T-helper 2 cell treated with Interferon-gamma antibody and Interleukin-4, amounts not matched to agents 100 ng/mL and 5 ng/mL, for 36 hours (primary cell): ENCODE measurements around the gene ANKRD28. TPM values are rescaled to one million over a fixed set of nuclear protein-coding genes. Genes with fewer than 3 reads are reported as not detected.

Source experiments
- intact Hi-C: fragments of 100-400 bp; cut with micrococcal nuclease; formaldehyde crosslinking; loops from one replicate; pipeline ENCODE4 v1.15.1; 2023
- total RNA-seq: library from RNA; stranded (reverse); gene quantifications from 2 replicates; pipeline ENCODE4 v1.2.3, GENCODE V29; 2022

Gene ANKRD28
- total RNA-seq, 1 donor from 2014 or later: 58.4 TPM

DNA sequence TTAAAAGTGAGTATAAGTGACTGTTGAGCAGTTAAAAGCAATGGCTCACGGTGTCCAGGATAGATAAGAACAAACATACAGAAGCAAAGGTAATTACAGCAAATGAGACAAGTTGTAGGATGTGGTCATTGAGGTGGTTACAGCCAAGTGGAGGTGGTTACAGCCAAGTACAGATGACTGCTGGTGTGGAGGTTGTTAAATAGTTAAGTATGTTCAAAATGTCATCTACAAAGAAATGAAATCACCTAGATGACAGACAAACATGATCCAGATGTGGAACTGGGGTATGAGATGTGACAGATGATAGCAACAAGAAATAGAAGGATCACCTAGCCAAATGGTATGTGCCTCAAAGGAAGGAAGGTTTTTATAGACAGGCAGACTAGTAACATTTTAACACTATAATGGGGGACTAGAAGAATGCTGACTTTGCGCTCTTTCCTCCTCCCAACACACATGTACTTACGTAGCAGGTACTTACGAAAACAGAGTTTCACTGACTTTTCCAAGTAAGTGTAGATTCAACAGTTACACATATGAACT is 6.8 kb upstream of the ANKRD28 start:
- intact Hi-C loops: no loop called here

DNA sequence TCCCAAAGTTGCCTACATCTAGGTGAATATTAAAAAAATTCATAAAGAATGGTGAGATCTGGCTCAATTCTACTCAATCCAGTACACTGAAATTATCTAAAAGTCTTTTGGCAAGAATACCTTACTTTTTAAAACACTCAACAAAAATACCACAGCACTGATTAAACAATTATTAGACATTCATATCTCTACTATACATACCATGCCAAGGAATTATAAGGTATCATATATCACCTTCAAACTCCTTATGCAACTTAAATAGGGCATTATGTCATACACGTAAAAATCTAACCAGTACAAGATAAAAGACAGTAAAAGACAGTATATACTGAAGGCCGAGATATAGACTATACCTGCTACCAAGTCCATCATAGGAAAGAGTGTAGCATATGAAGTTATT is 6.1 kb upstream of the ANKRD28 start:
- intact Hi-C loops: no loop called here

DNA sequence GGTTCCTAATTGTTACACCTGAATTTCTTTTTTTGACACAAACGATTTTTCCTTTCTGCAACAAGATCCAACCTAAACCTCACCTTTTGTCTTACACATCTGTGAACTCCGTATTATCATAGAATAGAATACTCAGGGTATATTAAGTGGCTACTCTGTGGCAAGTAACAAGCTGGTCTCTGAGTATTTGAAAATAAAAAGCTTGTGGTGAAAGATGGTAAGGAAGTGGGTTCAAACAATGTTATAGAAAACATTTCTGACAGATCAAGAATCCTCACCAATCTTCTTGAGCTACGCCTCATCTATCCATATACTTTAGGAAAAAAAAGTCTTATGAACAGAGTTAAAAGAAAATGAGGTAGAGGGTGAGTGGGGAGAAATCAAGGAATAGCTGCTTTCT is 3.5 kb upstream of the ANKRD28 start:
- intact Hi-C loops: loop anchor here (2.0 kb wide), 2 partner anchors 54 to 58 kb away; no protein-coding TSS in a partner anchor

DNA sequence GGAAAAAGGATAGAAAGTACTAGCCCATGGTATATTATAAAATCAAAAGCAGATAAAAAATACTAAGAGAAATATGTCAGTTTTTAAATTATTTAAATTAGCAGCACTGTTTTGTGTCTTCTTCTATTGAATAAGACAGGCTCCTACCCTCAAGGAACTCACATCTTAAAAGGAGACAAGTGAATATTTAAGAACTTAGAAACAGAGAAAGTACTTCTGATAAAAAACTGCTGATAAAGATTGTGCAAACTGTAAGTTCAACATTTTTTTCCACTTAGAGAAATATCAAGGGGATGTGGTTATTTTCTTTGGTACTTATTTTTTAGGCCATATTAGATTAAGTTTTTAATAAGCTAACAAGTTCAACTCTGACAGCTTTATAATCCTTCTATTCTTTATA is 3.0 kb upstream of the ANKRD28 start:
- intact Hi-C loops: loop anchor here (2.0 kb wide), 2 partner anchors 54 to 58 kb away; no protein-coding TSS in a partner anchor

DNA sequence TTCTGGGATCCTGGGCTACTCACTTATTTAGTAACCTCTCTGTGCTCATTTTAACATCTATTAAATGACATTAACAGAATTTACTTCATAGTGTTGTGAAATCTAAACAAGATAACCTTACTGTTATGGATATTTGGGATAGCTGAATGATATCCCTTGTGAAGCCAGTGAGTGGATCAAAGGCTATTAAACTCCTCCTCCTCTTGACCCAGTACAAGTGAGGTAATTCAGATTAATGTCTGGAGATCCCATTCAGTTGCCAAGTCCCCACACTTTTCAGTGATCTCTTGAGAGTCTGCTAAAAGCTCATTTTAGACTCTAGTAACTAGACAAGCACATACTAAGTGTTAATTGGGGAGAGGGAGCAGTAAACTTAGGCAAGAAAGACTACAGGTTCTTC is 2.5 kb upstream of the ANKRD28 start:
- intact Hi-C loops: loop anchor here (2.0 kb wide), 2 partner anchors 54 to 58 kb away; no protein-coding TSS in a partner anchor

DNA sequence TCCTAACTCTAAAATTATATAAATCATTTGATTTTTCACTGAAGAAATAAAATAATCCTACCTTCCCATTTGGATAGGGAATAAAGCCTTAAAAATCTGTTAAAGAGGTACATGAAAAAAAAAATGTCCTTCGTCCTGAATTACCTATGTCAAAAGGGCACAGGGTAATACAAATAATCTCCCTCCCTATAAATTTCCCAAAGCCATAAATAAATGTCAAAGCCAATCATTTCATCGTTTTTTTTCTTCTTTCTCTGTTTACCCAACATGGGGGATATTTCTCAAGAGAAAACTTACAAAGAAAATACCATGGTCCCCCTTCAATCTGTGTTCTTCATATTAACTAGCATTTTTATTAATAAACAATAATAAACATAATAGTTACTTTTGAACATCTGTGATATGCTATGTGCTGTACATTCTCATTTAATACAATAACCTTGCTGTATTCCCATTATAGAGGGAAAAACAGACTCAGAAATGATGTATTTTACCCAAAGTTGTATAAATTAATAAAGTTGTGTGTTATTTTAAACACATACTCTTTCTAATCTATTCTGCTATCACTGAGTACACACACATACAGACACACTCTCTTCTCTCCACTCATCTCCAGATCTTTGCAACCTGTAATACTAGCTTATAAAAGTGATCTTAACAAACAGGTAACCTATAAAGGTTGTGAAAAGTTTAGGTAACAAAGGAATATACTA is 910 bp upstream of the ANKRD28 start:
- intact Hi-C loops: loop anchor here (10.0 kb wide), 2 partner anchors 374 to 594 kb away; partner anchors contain the start of genes CAPN7, EAF1 and METTL6

DNA sequence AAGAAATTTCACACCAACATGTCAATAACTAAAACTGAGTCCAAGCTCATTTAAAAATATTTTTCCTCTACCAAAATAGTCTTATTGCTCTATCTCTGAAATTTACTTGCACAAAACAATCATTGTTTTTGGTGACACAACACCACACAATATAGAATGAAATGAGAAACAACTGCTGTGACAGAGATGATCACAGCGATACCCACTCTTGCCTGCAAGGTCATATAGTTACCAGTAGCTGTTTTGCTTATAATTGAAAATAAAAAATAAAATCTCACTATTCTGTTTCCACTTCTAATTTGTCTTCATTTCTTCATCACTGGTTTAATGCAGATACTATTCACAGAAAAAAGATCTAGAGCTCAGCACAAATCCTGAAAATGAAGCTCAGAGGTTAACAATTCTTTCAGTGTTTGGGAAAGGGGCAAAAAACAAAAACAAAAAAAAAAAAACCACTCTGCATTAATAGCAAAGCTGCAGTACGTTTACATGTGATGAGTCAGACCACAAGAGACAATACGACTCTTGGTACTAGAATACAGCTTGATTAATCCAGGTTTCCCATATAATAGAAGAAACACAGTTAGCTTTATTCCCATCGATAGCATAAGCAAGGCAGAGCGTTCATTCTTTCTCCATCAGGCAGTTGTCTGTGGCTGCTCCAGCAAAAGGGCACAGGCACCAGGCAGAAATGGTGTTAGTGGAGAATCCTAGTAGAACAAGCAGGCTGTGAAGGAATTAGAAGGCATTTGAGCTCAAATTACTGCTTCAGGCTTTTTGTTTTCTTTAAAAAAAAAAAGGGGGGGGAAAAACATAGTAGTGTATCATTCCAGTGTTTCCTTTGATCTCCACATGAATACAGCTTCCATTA is 773 bp downstream of the ANKRD28 start:
- intact Hi-C loops: loop anchor here (2.0 to 10.0 kb wide), 5 partner anchors 14 to 592 kb away; partner anchors contain the start of genes BTD, CAPN7, EAF1 and HACL1

DNA sequence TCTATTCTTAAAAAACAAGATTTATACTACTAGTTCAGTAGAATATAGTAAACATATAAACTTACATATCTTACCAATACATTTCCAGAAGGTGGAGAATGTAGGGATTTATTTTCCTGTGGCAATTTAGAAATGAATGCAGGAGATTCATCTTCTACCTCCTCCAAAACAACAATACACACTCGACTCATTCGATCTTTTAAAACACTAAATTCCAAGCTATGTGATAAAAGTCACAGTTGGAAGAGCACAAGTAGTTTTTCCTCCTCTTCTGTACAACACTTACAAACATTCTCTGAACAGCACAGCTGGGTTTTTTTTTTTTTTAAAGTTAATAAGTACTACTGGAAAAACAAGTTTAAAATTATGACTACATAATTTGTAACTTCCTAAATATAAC is 1.4 kb downstream of the ANKRD28 start:
- intact Hi-C loops: loop anchor here (2.0 to 10.0 kb wide), 5 partner anchors 14 to 592 kb away; partner anchors contain the start of genes BTD, CAPN7, EAF1 and HACL1

DNA sequence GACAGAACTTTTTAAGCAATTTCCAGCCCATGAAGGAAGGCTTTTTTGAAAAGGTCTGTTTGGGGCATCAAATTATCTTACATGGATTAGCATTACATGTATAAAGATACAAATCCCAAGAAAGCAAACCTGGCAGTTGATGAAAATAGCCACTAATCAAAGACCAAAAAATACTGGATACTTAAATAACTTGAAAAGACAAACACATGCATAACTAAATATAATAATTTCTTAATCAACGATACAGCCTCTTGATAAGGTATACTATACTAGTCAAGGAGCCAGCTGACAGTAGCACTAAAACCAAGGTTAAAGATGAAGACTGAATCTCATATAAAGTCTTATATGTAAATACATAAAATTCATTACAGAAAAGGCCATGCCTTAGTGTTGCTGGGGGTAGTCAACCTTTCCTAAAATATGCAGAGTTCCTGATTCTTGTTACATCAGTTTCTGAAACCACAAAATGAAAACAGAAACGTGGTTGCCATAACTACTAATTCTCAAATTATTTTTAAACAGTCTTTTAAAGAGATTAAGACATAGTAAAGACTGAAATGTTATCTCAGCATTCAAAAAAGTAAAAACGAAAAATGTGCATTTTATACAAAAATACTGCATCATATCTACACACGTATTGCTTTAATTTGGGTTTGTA is 2.0 kb downstream of the ANKRD28 start:
- intact Hi-C loops: loop anchor here (2.0 to 10.0 kb wide), 5 partner anchors 15 to 591 kb away; partner anchors contain the start of genes BTD, CAPN7, EAF1 and HACL1

DNA sequence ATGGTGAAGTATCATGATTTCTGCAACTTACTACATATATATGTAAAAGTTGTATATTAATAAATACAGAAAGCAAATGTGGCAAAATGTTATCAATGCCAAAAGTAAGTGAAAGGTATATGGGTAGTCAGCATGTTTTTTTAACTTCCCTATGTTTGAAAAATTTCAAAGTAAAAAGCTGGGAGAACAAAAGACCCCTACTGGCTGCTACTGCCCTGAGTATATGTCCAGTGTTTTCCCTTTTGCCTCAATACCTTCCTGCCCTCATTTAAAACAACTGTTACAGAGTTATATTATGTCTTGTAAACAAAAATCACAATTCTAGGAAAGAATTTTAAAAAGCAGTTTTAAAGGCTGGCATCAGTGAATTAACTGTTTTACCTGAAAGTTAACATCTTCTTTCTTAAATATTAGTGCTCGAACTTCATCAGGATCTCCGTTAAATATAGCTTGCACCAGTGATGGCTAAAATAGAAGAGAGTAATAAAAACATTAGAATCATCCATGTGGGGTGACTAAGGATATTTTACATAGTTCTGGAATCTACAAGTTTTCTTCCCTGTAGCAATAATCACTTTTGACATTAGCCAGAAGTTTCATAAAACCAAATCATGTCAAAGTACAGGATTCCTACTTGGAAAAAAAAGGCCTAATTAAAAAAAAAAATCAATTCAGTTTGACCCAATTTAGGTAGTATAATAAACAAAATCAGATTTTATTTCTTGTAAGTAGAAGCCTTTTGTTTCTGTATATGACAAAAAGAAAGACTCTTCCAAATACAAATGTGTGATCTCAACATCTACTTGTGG is 2.7 kb downstream of the ANKRD28 start:
- intact Hi-C loops: loop anchor here (10.0 kb wide), 2 partner anchors 370 to 590 kb away; partner anchors contain the start of genes CAPN7, EAF1 and METTL6

DNA sequence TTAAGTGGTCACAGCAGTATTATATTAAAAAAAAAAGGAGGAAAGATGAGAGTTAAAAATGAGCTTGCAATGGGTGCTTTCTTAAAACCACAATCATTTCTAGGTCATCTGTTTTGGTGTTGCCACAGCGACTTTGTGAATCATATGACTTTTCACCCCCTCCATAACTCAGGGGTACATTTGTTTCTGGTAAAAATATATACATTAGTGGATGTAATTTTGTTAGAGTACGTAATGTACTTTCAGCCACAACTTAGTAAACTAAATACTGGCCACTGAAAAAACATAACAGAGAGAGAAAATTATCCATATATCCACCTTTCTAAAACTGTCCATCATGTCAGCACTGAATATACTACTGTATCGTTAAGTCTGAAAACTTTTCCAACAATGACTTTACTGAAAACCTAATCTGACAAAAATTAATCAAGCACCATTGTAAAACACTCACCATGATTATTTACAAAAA is 3.4 kb downstream of the ANKRD28 start:
- intact Hi-C loops: loop anchor here (10.0 kb wide), 2 partner anchors 370 to 590 kb away; partner anchors contain the start of genes CAPN7, EAF1 and METTL6

DNA sequence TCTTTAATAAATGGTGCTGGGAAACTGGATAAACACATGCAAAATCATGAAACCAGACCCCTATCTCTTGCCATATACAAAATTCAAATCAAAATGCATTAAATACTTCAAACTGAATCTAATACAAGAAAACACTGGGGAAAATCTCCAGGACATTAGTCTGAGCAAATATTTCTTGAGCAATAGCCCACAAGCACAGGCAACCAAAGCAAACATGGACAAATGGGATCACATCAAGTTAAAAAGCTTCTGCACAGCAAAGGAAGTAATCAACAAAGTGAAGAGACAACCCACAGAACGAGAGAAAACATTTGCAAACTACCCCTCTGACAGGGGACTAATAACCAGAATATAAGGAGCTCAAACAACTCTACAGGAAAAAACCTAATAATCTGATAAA is 6.3 kb downstream of the ANKRD28 start:
- intact Hi-C loops: loop anchor here (10.0 kb wide), 2 partner anchors 367 to 587 kb away; partner anchors contain the start of genes CAPN7, EAF1 and METTL6

DNA sequence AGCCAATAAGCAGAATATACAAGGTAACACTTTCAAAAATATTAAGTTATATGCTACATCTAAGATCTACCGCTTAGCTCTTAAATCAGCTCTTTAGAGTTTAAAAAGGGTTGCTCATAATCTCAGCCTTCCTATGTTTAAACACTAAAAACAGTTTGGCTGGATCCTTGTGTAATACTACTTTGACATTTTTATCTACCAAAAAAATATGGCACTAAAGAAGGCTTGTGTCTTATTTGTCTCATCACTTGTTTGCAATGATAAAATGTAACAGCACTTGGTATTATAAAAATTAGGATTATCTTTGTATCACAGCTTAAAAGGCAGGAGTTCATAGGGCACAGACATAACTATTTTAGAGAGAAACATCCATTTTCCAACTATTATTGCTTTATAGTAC is 9.8 kb downstream of the ANKRD28 start:
- intact Hi-C loops: no loop called here

DNA sequence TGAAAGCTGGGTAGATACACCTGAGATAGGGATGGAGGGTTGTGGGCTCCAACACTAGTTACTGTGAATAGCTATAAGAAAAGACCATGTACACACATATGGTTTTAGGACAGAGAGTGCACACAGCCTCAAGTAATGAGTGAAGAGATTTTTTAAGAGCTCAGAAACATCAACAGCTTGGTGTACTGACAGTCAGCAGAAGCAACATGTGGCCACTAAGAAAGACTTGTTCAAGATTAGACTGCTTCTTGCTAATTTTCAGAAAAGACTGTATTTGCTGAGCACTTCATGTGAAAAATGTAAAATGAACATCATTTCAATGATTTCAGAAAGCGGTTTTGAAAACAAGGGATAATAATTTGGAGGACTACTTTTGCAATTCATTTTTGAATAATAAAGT is 10.3 kb downstream of the ANKRD28 start:
- intact Hi-C loops: no loop called here

DNA sequence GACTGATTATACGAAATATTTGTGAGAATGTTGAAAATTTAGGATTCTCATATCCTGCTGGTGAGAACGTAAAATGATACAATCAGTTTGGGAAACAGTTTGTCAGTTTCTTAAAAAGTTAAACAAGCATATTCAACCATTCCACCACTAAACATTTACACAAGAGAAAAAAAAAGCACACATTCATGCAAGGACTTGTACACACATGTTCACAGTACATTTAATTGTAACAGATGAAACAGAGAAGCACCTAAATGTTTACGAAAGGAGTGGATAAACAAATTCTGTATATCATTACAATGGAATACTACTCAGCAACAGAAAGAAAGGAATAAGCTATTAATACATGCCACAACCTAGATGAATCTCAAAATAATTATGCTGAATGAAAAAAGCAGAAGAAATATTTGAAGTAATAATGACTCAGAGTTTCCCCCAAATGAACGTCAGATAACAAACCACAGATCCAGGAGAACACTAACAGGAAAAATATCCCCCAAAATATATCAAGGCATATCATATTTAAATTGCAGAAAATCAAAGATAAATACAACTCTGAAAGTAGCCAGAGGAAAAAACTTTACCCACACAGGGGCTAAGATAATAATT is 14.3 kb downstream of the ANKRD28 start:
- intact Hi-C loops: no loop called here

DNA sequence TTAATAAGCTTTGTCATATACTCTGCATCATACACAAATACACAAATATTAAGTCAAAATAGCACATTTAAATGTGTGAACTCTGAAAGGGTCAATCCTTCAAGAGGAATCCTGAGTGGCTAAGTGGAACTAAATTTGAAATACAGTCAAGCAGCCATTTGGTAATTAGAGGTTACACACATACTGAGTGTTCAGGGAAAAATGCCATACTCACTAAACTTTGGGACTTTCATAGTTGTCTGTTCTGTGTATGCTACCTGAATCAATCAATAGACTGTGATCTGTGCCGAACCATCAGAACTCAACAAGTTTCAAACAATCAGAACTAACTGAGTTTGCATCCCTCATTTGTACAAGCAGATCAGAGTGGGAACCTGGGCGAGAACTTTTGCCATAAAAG is 15.3 kb downstream of the ANKRD28 start:
- intact Hi-C loops: no loop called here

DNA sequence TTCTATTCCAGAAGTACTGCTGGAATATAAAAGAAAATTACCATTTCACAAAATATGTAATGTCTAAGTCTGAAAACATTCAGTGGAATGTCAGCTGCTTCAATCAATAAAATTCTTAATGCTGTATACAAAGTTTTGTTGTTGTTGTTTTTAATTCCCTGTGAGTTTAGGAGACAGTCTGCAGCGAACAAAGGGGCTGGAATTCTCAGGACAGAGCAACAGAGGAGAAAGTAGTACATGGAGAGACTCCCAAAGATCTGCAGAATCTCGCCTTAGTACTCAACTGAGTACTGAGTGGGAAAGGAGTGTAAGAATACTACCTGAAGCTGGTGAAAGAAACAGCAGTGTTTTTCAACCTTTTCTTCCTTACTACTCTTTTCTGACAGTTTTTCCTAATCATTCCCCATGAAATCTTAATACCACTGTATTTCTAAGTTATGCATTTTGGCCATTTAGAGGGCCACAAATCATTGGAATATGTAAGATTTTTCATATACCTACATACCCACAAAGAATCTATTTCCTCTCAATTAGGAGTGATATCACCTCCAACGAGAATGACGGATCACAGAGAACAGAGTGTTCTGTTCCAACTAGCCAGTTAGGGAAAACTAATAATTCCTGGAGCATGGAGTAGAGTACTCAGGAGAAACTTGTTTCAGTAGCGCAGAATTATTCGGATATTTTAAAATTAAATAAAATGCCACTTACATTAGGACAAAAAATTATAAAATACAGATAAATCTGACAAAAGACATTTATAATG is 16.0 kb downstream of the ANKRD28 start:
- intact Hi-C loops: no loop called here

DNA sequence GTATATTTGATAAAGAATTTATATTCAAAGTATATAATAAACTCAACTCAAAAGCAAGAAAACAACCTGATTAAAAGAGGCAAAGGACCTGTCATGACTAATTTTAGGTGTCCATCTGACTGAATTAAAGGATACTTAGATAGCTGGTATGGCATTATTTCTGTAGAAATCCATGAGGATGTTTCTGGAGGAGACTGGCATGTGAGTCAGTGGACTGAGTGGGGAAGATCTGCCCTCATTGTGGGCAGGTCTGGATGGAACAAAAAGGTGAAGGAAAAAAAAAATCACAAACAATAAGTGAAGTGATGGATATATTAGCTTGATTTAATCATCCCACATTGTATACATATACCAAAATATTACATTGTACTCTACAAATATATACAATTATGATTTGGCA is 16.6 kb downstream of the ANKRD28 start:
- intact Hi-C loops: no loop called here

DNA sequence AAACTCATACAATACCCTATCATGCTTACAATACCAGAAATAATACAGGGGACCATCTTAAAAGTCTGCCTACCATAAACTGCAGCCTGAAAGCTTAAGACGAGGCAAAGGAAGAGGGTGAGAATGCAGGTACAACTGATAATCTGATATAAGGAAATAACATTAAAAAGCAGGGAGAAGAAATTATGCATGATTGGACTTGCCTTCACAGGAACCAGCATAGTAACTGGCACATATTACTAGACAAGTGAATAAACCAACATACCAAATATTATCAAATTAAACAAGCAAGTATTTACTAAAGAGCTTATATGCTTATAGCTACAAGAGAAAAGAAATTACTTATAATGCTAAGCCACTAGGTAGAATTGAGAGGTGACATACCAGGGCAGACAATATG is 18.7 kb downstream of the ANKRD28 start:
- intact Hi-C loops: no loop called here
